Right cardiac atrium (tissue), 5 donors: ENCODE measurements around the gene WTAP. TPM values are rescaled to one million over a fixed set of nuclear protein-coding genes. Genes with fewer than 3 reads are reported as not detected.
"Not testable (repeated sequence)": the region's sequence is repeated elsewhere in the genome, so short reads cannot be mapped to it uniquely, and the experiment has no call there.

Experiments
- ATAC-seq, 2 donors: fragments of 200-7000 bp; cut with Tn5 transposase; one replicate each; pipeline versions ENCODE4 v1.8.0 to v1.9.1; 2020; ENCODE audit warnings: moderate library complexity in 2 of 2, mild to moderate bottlenecking in 1 of 2
- DNase-seq, 3 donors: peaks; one replicate each; pipeline ENCODE4 v3.0.0-alpha.2; 2020
- H3K27ac ChIP-seq: one replicate; pipeline ENCODE4 v1.5.1; 2013; ENCODE audit warnings: mild to moderate bottlenecking, low read length, control low read depth, moderate library complexity
- H3K27me3 ChIP-seq: one replicate; pipeline ENCODE4 v1.6.1; 2013; ENCODE audit not compliant: control insufficient read depth, insufficient read depth
- H3K4me1 ChIP-seq: one replicate; pipeline ENCODE4 v1.6.1; 2013; ENCODE audit warnings: low read length; ENCODE audit not compliant: control insufficient read depth, insufficient read depth
- H3K4me3 ChIP-seq: one replicate; pipeline ENCODE4 v1.5.1; 2013; ENCODE audit warnings: low read length, control low read depth
- H3K9me3 ChIP-seq: one replicate; pipeline ENCODE4 v1.6.1; 2013; ENCODE audit warnings: low read length; ENCODE audit not compliant: control insufficient read depth
- WGBS: extraction: QIAGEN DNeasy Blood & Tissue Kit; methylation state at CpG from one replicate; pipeline ENCODE4 v1.1.7; 2013; 5-methylcytosine and 5-hydroxymethylcytosine counted together
- intact Hi-C, 4 donors: fragments of 100-400 bp; cut with DNase I; formaldehyde crosslinking; loops; one replicate each; pipeline versions ENCODE4 v1.11.0 to v1.14.0; 2022 to 2023
- polyA plus RNA-seq: library from polyadenylated mRNA; stranded (reverse); fragments of 200-250 nt; gene quantifications from one replicate; pipeline ENCODE4 v1.2.3, GENCODE V29; 2013
- total RNA-seq, 4 donors: library from RNA; stranded (reverse); fragmentation: NEBNext Ultra II Directional; extraction: Animal tissue kit (Norgen Biotek cat#: 25700); gene quantifications; one replicate each; pipeline ENCODE4 v1.2.1, GENCODE V29; 2021
- donor health status: healthy with polysubstance abuse.
- donor health status: DM: no; HTN: yes; CAD: no.
- donor health status: DM: no; HTN: no; CAD: no.
- donor health status: DM: no; HTN: yes; CAD: no; lungs with severe emphysema.
- donor health status: DM: yes; HTN: yes; CAD: no.

The WTAP gene
- total and polyA plus RNA-seq, 5 donors, result 46.1 to 61.0 (median 56.1) TPM

GRCh38 chr6:159686040-159686439 is 41.3 kb upstream of the WTAP start:
- ATAC-seq, result no peak
- Histone ChIP-seq H3K4me1 (peaks cover 6% of the 10 kb centered on the region), H3K4me3 (no peak overlapping the region), H3K27ac (no peak overlapping the region), H3K27me3 (no peaks in the 10 kb centered on the region), H3K9me3 (no peaks in the 10 kb centered on the region)
- WGBS, result 76% methylated on average over 5 of the region's 5 CpGs
- DNase-seq, result no peak
- intact Hi-C loops, result no loop called here

GRCh38 chr6:159686703-159687102 is 40.6 kb upstream of the WTAP start:
- DNase-seq (no peak), ATAC-seq (no peak)
- Histone ChIP-seq H3K9me3 (no peaks in the 10 kb centered on the region), H3K27me3 (no peaks in the 10 kb centered on the region), H3K4me3 (no peak overlapping the region), H3K27ac (no peak overlapping the region), H3K4me1 (peaks cover 5% of the 10 kb centered on the region)
- intact Hi-C loops, result no loop called here
- 67% methylated on average over 3 of the region's 3 CpGs for WGBS

- intact Hi-C loops, result no loop called here
- WGBS, result 94% methylated on average over 9 of the region's 9 CpGs
- Histone ChIP-seq H3K27me3 (no peaks in the 10 kb centered on the region), H3K4me3 (no peak overlapping the region), H3K4me1 (peaks cover 5% of the 10 kb centered on the region), H3K27ac (no peak overlapping the region), H3K9me3 (no peaks in the 10 kb centered on the region)
- DNase-seq (no peak), ATAC-seq (no peak)
These were observed 40.0 kb upstream of the WTAP start for GRCh38 chr6:159687341-159687740.

DNA sequence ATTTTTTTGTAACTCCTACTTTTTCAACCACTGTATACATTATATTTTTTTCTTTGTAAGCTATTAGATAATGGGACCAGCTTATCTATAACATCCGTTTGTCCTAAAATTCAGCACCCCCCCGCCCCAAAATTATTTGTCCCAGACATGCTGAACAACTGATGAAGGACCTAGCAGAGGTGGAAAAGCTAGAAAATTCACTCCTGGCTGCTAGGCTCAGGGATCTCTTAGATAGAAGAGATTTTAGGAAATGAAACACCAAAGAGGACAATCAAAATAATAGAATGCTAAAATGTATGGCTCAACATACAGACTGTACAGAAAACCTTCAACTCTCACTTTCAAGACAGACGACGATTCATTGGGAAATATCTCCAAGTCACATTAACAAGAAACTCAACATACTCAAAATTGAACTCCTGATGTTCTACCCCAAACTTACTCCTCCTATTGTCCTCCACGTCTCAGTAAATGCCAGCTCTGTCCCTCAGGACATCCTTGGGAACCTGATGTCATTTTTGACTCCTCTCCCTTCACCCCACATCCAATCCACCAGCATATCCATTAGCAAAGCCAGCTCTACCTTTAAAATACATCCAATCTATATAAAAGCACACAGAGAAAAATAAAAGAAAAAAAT is 38.9 kb upstream of the WTAP start:
- no peak overlapping the region for H3K27ac ChIP-seq

GRCh38 chr6:159689001-159689400 is 38.3 kb upstream of the WTAP start:
- Histone ChIP-seq H3K27me3 (no peaks in the 10 kb centered on the region), H3K4me3 (no peak overlapping the region), H3K4me1 (peaks cover 5% of the 10 kb centered on the region), H3K9me3 (no peaks in the 10 kb centered on the region), H3K27ac (peak overlapping the region; percentile 42)
- WGBS, result 67% methylated on average over 6 of the region's 6 CpGs
- DNase-seq (no peak), ATAC-seq (no peak)
- intact Hi-C loops, result no loop called here

More for the DNA sequence above, 38.9 kb upstream of the WTAP start:
- WGBS, result 59% methylated on average over 5 of the region's 5 CpGs
- H3K4me1 ChIP-seq, result peaks cover 5% of the 10 kb centered on the region
- H3K9me3 ChIP-seq, result no peaks in the 10 kb centered on the region
- DNase-seq (no peak), ATAC-seq (no peak)
- H3K27me3 ChIP-seq, result no peaks in the 10 kb centered on the region
- no peak overlapping the region for H3K4me3 ChIP-seq
- intact Hi-C loops, result no loop called here

DNA sequence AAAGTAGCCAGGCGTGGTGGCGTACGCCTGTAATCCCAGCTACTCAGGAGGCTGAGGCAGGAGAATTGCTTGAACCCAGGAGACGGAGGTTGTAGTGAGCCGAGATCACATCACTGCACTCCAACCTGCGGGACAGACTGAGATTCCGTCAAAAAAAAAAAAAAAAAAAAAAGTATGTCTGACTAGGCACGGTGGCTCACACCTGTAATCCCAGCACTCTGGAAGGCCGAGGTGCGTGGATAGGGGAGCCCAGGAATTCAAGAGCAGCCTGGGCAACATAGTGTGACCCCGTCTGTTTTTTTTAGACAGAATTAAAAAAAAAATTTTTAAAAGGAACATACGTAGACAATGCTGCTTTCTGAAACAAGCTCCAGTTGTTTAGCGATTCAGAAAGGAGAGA is 37.2 kb upstream of the WTAP start:
- ATAC-seq, result not testable (repeated sequence)

GRCh38 chr6:159691133-159691962 is 36.0 kb upstream of the WTAP start:
- peaks cover 5% of the 10 kb centered on the region for H3K4me1 ChIP-seq
- peak overlapping the region; percentile 93 for H3K27ac ChIP-seq
- ATAC-seq (peak in 1 of 2 donors; percentile 4), DNase-seq (no peak)
- peak overlapping the region; percentile 78 for H3K4me3 ChIP-seq
- H3K9me3 ChIP-seq, result no peaks in the 10 kb centered on the region
- intact Hi-C loops, result loop anchor here in 3 of 4 donors (5.0 to 10.0 kb wide), 4 partner anchors 36 to 253 kb away; partner anchors contain the start of genes WTAP (in 3 of the 3) and TCP1 (in 1 of the 3)
- no peaks in the 10 kb centered on the region for H3K27me3 ChIP-seq
- 13% methylated on average over 11 of the region's 11 CpGs for WGBS

More for the DNA sequence above, 37.2 kb upstream of the WTAP start:
- intact Hi-C loops, result loop anchor here in 3 of 4 donors (5.0 to 10.0 kb wide), 4 partner anchors 37 to 255 kb away; partner anchors contain the start of genes WTAP (in 3 of the 3) and TCP1 (in 1 of the 3)
- not testable (repeated sequence) for H3K4me3 ChIP-seq, H3K27ac ChIP-seq, H3K4me1 ChIP-seq, H3K9me3 ChIP-seq, H3K27me3 ChIP-seq
- peak in 1 of 3 donors; percentile 52 for DNase-seq
- WGBS, result 91% methylated on average over 13 of the region's 13 CpGs

DNA sequence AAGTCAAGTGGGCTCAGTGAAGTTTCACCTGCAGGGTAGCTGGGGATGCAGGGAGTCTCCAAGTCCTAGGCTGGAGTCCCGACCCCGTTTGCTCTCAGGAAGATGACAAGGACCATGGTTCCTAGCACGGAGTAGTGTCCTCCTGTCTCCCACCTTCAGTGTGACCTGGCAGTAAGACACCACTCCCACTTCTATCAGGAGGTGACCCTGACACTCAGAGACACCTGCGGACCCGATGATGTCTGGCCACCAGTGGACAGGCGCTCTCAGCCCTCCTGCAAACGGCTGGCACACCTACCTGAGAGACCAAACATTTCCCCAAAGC is 35.4 kb upstream of the WTAP start:
- no peak for ATAC-seq
- WGBS, result 30% methylated on average over 7 of the region's 7 CpGs
- Histone ChIP-seq H3K4me3 (peak overlapping the region; percentile 78), H3K4me1 (peaks cover 3% of the 10 kb centered on the region), H3K27me3 (no peaks in the 10 kb centered on the region), H3K9me3 (no peaks in the 10 kb centered on the region), H3K27ac (peak overlapping the region; percentile 93)
- no peak for DNase-seq
- intact Hi-C loops, result loop anchor here in 3 of 4 donors (5.0 to 10.0 kb wide), 4 partner anchors 35 to 253 kb away; partner anchors contain the start of genes WTAP (in 3 of the 3) and TCP1 (in 1 of the 3)

DNA sequence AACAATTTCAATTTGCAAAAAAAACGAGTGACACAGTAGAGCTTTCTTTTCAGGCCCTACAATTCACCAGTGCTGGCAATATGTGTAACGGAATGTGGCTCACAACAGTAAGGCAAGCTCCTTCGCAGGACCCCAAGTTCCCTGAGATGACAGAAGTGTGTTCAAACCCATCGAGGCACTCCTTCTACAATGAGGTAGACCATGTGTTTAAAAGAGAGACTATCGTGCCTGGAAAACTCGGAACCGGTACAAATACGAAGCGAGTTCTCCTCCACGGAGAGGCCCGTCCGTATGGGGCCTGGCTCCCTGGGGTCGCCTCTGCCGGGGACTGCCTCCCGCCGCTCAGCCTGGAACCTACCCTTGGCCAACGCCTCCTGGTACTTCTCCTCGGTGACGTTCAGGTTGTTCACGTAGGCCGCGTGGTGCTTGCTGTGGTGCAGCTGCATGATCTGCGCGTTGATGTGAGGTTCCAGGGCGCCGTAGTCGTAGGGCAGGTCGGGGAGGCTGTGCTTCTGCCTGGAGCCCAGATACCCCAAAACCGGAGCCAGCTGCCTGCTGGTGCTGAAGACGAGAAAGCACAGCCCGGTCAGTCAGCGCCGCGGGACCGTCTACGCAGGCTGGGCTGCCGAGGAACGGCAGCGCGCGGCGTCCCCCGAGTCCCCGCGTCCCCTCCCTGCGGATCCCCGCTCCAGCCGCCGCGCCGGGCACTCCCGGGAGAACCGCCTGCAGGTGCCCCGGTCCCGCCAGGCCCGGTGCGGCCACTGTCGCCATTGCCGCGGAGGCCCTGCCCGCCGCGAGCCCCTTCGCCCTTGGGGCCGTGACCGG is 34.8 kb upstream of the WTAP start:
- ATAC-seq (peak; percentile 34 to 49), DNase-seq (peak; percentile 50 to 78 (median 77))
- intact Hi-C loops, result loop anchor here in 3 of 4 donors (5.0 to 10.0 kb wide), 4 partner anchors 35 to 252 kb away; partner anchors contain the start of genes WTAP (in 3 of the 3) and TCP1 (in 1 of the 3)
- peak overlapping the region; percentile 93 for H3K27ac ChIP-seq
- under 1% methylated on average over 66 of the region's 66 CpGs for WGBS
- no peaks in the 10 kb centered on the region for H3K9me3 ChIP-seq
- H3K4me1 ChIP-seq, result peaks cover 3% of the 10 kb centered on the region
- no peaks in the 10 kb centered on the region for H3K27me3 ChIP-seq
- H3K4me3 ChIP-seq, result peak overlapping the region; percentile 78

GRCh38 chr6:159693128-159693893 is 34.0 kb upstream of the WTAP start, which contains the start of gene SOD2:
Gene SOD2 (minus strand): TSS chr6:159693241. CDS start chr6:159693167, 74 bp downstream.
- H3K4me3 ChIP-seq, result peak within 1 kb of the TSS; percentile 78
- no peaks in the 10 kb centered on the region for H3K27me3 ChIP-seq
- DNase-seq (peak; percentile 87 to 94 (median 94)), ATAC-seq (peak; percentile 92)
- intact Hi-C loops, result loop anchor here in 3 of 4 donors (5.0 to 10.0 kb wide), 4 partner anchors 34 to 251 kb away; partner anchors contain the start of genes WTAP (in 3 of the 3) and TCP1 (in 1 of the 3)
- WGBS, result under 1% methylated on average over 74 of the region's 74 CpGs
- no peaks in the 10 kb centered on the region for H3K9me3 ChIP-seq
- peak within 1 kb of the TSS; percentile 98 for H3K27ac ChIP-seq
- peaks cover 3% of the 10 kb centered on the region for H3K4me1 ChIP-seq
